Right lung (tissue), 5 donors: ENCODE results near the gene ALDH3A1. TPM values are rescaled to one million over a fixed set of nuclear protein-coding genes. Genes with fewer than 3 reads are reported as not detected.

Experiments used
- DNase-seq, 2 donors: peaks; one replicate each; pipeline ENCODE4 v3.0.0-alpha.2; 2013
- polyA plus RNA-seq, 5 donors: library from polyadenylated mRNA; unstranded; fragments of 120-200 nt; gene quantifications; one replicate each; pipeline versions ENCODE4 v1.2.1 to v1.2.3, GENCODE V29; 2013; ENCODE audit warnings: inconsistent platforms in 1 of 5, low replicate concordance in 1 of 5; ENCODE audit not compliant: insufficient read length in 5 of 5, insufficient read depth in 1 of 5

ALDH3A1 gene
- polyA plus RNA-seq, 5 donors, result 0.34 to 0.67 (median 0.39) TPM

GRCh38 chr17:19741832-19742457 lies 6.2 kb downstream of the ALDH3A1 start:
- DNase-seq, result no peak

GRCh38 chr17:19740933-19741332 lies 7.2 kb downstream of the ALDH3A1 start:
- DNase-seq, result no peak

- DNase-seq, result no peak
Measured at GRCh38 chr17:19739241-19740201, 8.6 kb downstream of the ALDH3A1 start.

GRCh38 chr17:19738757-19739156 lies 9.3 kb downstream of the ALDH3A1 start:
- no peak for DNase-seq

- no peak for DNase-seq
Measured at GRCh38 chr17:19738073-19738449, 10.0 kb downstream of the ALDH3A1 start.

GRCh38 chr17:19737305-19738072 lies 10.6 kb downstream of the ALDH3A1 start:
- DNase-seq, result no peak

- DNase-seq, result no peak
Measured at GRCh38 chr17:19736071-19736470, 12.0 kb downstream of the ALDH3A1 start.

GRCh38 chr17:19733953-19734526 lies 14.1 kb downstream of the ALDH3A1 start:
- DNase-seq, result no peak

- no peak for DNase-seq
Measured at GRCh38 chr17:19731626-19732025, 16.5 kb downstream of the ALDH3A1 start.

GRCh38 chr17:19730843-19731242 lies 17.3 kb downstream of the ALDH3A1 start:
- no peak for DNase-seq

GRCh38 chr17:19729900-19730299 lies 18.2 kb downstream of the ALDH3A1 start:
- no peak for DNase-seq

GRCh38 chr17:19728084-19728495 lies 20.0 kb downstream of the ALDH3A1 start:
- peak; percentile 83 to 86 for DNase-seq

GRCh38 chr17:19727501-19728078 lies 20.5 kb downstream of the ALDH3A1 start:
- peak; percentile 67 to 81 for DNase-seq

GRCh38 chr17:19726631-19727376 lies 21.3 kb downstream of the ALDH3A1 start:
- DNase-seq, result no peak

- DNase-seq, result no peak
Measured at GRCh38 chr17:19725486-19725885, 22.6 kb downstream of the ALDH3A1 start.

- DNase-seq, result no peak
Measured at GRCh38 chr17:19724501-19725420, 23.3 kb downstream of the ALDH3A1 start.

GRCh38 chr17:19723964-19724363 lies 24.1 kb downstream of the ALDH3A1 start:
- DNase-seq, result no peak

- no peak for DNase-seq
Measured at GRCh38 chr17:19720631-19721426, 27.3 kb downstream of the ALDH3A1 start.

GRCh38 chr17:19720210-19720475 lies 28.0 kb downstream of the ALDH3A1 start:
- DNase-seq, result no peak
